Activated gamma-delta T cell (primary cell): ENCODE data around the gene SLC43A1.
"Not testable (repeated sequence)": the region's sequence is repeated elsewhere in the genome, so short reads cannot be mapped to it uniquely, and the experiment has no call there.

Source experiments
- DNase-seq: peaks from one replicate; lab custom pipeline; 2025; lab: John Stamatoyannopoulos, UW

Gene SLC43A1

GRCh38 chr11:57460758-57461749, 54.4 kb downstream of the SLC43A1 start:
- DNase-seq = no peak

DNA sequence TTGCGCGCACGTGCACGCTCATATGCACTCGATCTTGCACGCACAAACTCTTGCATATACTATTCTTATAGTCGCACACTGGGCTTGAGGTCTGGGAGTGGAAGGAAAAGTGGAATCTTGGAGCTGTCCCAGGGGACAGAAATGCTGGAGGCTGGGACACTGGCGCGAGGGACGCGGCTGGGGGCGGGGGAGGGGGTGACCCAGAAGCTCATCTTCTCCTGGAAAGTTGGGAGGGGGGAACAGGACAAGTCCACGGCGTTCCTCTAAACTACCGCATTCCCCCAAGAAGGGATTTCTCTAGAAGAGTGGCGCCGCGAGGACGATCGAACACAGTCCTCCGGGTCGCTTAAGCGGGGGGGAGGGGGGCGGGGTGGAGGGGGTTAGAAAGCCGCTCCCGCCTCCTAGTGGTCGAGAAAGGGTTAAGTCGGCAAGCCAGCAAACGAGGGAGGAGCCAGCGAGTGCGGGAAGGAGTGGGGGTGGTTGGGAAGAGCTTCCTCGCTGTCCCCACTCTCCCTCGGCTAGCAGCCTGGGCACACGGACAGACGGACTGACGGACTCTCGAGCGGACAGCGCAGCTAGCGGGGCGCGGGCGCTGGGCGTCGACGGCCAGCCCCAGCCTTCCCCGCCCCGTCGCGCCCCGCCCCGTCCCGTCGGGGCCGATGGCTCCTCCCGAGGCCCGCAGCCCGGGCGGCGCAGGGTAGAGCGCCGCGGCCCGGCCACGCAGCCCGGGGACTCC, 55.3 kb downstream of the SLC43A1 start, which contains the start of gene RTN4RL2:
Gene RTN4RL2, plus strand, starts transcription at position 507 of the 736 bp plus-strand sequence. CDS start 338 bp downstream, outside the sequence.
- no peak for DNase-seq

- no peak for DNase-seq
These were observed 56.1 kb downstream of the SLC43A1 start for GRCh38 chr11:57459164-57460021.

- DNase-seq = no peak
These were observed 56.9 kb downstream of the SLC43A1 start for GRCh38 chr11:57458410-57459163.

DNA sequence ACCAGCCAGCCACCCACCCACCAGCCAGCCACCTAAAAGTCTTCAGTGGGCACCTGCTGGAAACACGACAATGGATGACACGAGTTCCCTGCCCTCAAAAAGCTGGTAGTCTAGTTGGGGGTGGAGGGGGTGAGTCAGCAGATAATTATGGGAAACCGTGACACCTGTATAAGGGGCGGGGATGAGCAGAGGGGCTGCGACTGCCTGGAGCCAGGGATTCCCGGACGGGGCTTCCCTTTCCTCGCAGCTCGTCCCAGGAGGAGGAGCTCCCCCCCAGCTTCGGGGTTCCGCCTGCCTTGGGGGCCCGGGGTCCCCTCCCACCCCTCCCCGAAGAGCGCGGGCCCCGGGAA, 57.5 kb downstream of the SLC43A1 start:
- DNase-seq = no peak

DNA sequence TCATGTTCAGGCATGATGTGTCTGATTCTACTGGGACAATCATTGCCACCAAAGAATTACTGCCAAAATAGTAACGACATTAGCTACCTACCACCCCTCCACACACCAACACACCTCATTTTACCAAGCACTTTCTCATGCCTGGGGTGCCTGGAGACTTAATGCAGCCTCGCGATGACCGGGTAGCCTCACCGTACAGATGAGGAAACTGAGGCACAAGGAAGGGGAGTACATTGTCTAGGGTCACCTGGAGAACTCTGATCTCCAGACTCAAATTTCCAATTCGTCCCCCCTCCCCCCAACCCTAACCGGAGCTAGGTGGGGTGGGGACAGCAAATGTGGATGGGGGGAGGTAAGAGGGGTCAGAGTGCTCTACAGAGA, 57.9 kb downstream of the SLC43A1 start:
- no peak for DNase-seq

DNA sequence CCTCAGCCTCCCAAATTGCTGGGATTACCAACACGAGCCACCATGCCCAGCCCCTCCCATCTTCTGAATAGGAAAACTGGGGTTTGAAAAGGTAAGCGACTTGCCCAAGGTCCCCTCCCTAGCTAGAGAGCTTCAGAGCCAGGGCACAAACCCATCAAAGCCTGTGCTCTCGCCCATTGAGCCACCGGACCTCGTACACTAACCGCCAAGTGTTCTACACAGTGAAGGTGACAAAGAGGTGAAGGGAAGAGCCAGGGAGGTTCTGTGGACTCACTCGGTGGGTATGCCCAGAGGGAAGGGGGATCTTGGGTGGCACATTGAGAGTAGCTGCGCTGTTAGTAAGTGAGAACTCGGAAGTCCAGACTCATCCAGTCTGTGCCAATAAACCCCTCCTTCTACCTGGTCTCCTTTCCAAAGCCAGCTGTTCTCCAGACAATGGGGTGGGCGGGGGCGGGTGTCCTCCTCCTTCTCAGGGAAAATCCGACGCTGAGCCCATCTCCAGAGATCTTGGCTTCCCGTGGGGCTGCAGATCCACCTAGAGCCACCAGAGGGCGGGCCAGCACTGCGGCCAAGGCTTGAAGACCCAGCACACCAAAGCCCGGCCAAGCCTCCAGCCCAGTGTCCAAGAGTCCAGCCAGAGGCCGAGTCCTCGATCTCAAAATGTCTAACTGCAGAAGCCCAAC, 58.4 kb downstream of the SLC43A1 start:
- peak; percentile 42 for DNase-seq

- DNase-seq = no peak
These were observed 61.8 kb downstream of the SLC43A1 start for GRCh38 chr11:57453543-57454177.

- DNase-seq = no peak
These were observed 69.4 kb downstream of the SLC43A1 start for GRCh38 chr11:57446055-57446454.

- DNase-seq = not testable (repeated sequence)
These were observed 70.4 kb downstream of the SLC43A1 start for GRCh38 chr11:57445122-57445394.

GRCh38 chr11:57444362-57445121, 71.0 kb downstream of the SLC43A1 start:
- DNase-seq = no peak

DNA sequence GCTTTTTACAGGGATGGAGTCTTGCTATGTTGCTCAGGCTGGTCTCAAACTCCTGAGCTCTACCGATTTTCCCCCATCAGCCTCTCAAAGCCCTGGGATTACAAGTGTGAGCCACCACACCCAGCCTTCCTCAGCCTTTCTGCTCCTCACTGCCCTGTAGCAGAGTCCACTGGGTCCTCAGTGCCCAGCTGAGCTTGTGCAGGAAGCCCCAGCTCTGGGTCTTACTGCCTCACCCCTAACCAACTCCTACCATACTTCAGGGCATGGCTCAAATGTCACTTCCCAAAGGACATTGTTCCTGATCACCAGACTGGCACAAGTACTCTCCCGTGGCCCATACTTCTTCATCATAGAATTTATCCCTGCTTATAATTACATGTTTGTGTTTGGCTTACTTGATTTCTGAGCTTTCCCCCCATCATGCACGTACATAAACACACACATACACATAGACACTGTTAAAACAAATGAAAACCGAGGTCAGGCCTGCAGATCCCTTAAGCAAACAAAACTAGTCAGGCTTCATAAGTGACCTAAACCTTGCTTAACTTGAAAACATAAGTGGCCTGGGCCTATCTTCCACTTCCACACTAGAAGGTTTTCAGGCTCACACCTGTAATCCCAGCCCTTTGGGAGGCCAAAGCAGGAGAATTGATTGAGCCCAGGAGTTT, 74.6 kb downstream of the SLC43A1 start:
- no peak for DNase-seq

- no peak for DNase-seq
These were observed 75.7 kb downstream of the SLC43A1 start for GRCh38 chr11:57439786-57440185.

DNA sequence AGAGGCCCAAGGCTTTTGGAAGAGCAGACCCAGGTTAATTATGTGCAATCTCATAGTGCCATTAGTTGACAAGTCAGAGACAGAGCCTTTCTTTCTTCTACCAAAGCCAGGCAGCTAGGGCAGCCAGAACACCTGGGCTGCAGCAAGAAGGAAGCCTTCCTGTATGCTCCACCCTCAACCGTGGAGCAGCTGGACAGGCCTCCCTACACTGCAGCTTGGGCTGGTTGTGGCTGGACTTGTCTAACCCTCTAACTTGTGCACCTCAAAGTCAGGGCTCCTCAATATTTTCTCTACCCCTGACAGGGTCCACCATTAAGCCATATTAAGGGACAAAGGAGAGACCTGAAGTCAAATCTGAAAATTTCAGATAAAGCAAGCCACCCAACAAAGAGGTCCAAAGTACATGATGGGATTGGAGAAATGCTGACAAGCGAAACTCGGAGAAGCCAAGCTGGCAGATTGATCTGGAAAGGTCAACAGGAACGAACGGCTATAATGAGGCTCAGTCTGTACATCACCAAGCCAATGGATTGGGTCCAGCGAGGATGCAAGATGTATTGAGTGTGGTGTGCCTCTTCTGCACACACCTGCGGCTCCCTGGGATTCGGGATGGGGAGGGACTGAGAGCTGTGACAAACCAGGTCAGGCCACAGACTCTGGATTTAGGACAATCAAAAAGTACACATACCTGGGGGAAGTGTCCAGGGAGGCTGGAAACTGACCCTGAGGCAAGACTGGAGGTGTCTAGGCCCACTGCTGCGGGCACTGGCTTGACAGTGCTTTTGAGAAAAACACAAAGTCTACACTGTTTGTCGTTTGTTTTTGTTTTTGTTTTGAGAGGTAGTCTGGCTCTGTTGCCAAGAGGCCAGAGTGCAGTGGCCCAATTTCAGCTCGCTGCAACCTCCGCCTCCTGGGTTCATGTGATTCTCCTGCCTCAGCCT, 76.9 kb downstream of the SLC43A1 start:
- no peak for DNase-seq

DNA sequence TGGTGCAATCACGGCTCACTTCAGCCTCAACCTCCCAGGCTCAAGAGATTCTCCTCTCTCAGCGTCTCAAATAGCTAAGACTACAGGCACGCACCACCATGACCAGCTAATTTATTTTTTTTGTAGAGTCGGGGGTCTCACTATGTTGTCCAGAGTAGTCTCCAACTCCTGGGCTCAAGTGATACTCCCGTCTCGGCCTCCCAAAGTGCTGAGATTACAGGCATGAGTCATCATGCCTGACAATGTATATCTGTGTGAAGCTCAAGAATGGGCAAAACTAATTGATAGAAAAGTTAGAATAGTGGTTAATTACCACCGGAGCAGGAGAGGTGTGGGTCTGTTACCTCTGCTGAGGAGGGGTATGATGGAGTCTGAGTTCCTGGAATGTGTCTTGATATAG, 79.5 kb downstream of the SLC43A1 start:
- DNase-seq = no peak

GRCh38 chr11:57434640-57435546, 80.6 kb downstream of the SLC43A1 start:
- no peak for DNase-seq
